NCI-H128 (cell line): Measurements from ENCODE around the gene ADCY4.
A peak's percentile ranks its signal among the peaks of the same experiment; 100 is the strongest.

Experiments used
- DNase-seq: peaks from one replicate; lab custom pipeline; 2025; ENCODE audit not compliant: unreplicated experiment; lab: John Stamatoyannopoulos, UW

The ADCY4 gene

GRCh38 chr14:24317141-24317928, 17.5 kb downstream of the ADCY4 start:
- no peak for DNase-seq

- no peak for DNase-seq
Measured at GRCh38 chr14:24316597-24316950, 18.3 kb downstream of the ADCY4 start.

- DNase-seq = no peak
Measured at GRCh38 chr14:24315807-24316596, 18.9 kb downstream of the ADCY4 start.

- DNase-seq = no peak
Measured at GRCh38 chr14:24315243-24315806, 19.5 kb downstream of the ADCY4 start.

- DNase-seq = no peak
Measured at GRCh38 chr14:24314377-24315193, 20.3 kb downstream of the ADCY4 start.

GRCh38 chr14:24313913-24314312, 21.0 kb downstream of the ADCY4 start:
- no peak for DNase-seq

- no peak for DNase-seq
Measured at GRCh38 chr14:24312736-24313507, 21.9 kb downstream of the ADCY4 start.

- no peak for DNase-seq
Measured at GRCh38 chr14:24311837-24312615, 22.8 kb downstream of the ADCY4 start.

- no peak for DNase-seq
Measured at GRCh38 chr14:24310646-24311604, 23.9 kb downstream of the ADCY4 start, which contains the start of gene LTB4R. LTB4R (plus strand) TSS chr14:24311502; CDS start chr14:24315652, 4,150 bp downstream.

GRCh38 chr14:24310265-24310645, 24.6 kb downstream of the ADCY4 start:
- DNase-seq = no peak

- DNase-seq = no peak
Measured at GRCh38 chr14:24309538-24310264, 25.2 kb downstream of the ADCY4 start, which contains the start of gene LTB4R2. LTB4R2 (plus strand) TSS chr14:24310140; CDS start chr14:24310665, 525 bp downstream.

- DNase-seq = no peak
Measured at GRCh38 chr14:24308342-24309124, 26.3 kb downstream of the ADCY4 start.

GRCh38 chr14:24307575-24308341, 27.1 kb downstream of the ADCY4 start, which contains the start of gene CIDEB:
CIDEB (minus strand) TSS chr14:24307977; CDS start chr14:24307858, 119 bp downstream.
- DNase-seq = peak; percentile 20

GRCh38 chr14:24307156-24307574, 27.7 kb downstream of the ADCY4 start:
- DNase-seq = no peak

GRCh38 chr14:24304019-24304387, 30.9 kb downstream of the ADCY4 start:
- no peak for DNase-seq
